ENCODE results near the gene MAPK12.

The MAPK12 gene

GRCh38 chr22:50252082-50253045 is 9.1 kb downstream of the MAPK12 start:
- peak; percentile 65 for TF ChIP-seq CTCF (IDR thresholded peaks at IDR 0.05)

- TF ChIP-seq CTCF (IDR thresholded peaks at IDR 0.05): no peak
These were observed 9.9 kb downstream of the MAPK12 start for GRCh38 chr22:50251477-50252081.

GRCh38 chr22:50250555-50251476 is 10.7 kb downstream of the MAPK12 start, which contains the start of gene HDAC10:
Gene HDAC10 (minus strand): TSS chr22:50251265. CDS start chr22:50251032, 233 bp downstream.
- no peak for TF ChIP-seq CTCF (IDR thresholded peaks at IDR 0.05)

- TF ChIP-seq CTCF (IDR thresholded peaks at IDR 0.05): no peak
These were observed 11.3 kb downstream of the MAPK12 start for GRCh38 chr22:50250249-50250554.

- TF ChIP-seq CTCF (IDR thresholded peaks at IDR 0.05): no peak
These were observed 11.9 kb downstream of the MAPK12 start for GRCh38 chr22:50249341-50250248.

- TF ChIP-seq CTCF (IDR thresholded peaks at IDR 0.05): no peak
These were observed 13.0 kb downstream of the MAPK12 start for GRCh38 chr22:50248196-50249081.

All from LNCAP (cell line).